A673 (cell line): Measurements from ENCODE around the gene PCTP.

ENCODE experiments used
- EZH2 ChIP-seq: fragments of 200-600 bp; sonication (generic); IDR thresholded peaks from 2 replicates; pipeline ENCODE4 v1.6.1; 2017; ENCODE audit warnings: borderline replicate concordance, low read depth, mild to moderate bottlenecking, mixed read lengths, antibody characterized with exemption, low read length; ENCODE audit not compliant: poor library complexity, severe bottlenecking
- TF ChIP-seq, protein P1 (sequence below): fragments of 300-800, 200-600 bp; sonication (generic); conservative IDR thresholded peaks from 2 replicates; pipeline ENCODE4 v1.5.1; 2017; ENCODE audit warnings: low read depth, mild to moderate bottlenecking, antibody characterized with exemption, low read length, moderate library complexity, mixed read lengths

DNA sequence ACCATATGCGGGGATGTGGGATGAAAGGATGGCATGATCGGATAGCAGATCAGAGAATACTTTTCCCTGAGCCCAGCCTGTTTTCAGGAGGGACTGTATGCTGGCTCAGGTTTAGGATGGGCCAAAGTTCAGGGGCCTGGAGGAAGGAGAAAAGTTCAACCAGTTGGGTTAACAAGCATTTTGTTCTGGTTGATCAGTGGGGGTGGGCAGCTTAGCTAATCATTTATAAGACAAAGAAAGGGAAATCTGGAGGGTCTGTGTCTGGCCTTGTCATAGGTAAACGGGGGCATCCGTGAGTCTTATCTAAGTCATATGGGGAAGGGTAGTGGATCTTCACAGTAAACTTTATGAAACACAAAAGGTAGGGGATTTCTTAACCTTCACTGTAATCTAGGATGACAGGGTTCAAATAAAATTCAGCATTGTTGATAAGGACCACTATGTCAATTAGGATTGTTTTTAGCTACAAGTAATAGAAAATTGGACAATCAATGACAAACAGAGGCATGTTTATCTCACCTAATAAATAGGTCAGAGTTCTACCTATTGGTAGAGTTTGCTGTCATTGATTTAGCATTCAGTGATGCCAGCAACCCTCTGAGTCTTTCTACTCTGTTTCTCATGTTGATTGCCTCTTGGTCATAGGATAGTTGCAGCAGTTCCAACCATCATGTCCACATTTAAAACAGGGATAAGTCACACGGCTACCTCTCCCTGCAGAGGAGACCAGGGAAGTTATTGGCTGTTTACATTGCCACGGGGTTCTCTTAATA lies 11.4 kb downstream of the PCTP start:
- TF ChIP-seq, protein P1, sequence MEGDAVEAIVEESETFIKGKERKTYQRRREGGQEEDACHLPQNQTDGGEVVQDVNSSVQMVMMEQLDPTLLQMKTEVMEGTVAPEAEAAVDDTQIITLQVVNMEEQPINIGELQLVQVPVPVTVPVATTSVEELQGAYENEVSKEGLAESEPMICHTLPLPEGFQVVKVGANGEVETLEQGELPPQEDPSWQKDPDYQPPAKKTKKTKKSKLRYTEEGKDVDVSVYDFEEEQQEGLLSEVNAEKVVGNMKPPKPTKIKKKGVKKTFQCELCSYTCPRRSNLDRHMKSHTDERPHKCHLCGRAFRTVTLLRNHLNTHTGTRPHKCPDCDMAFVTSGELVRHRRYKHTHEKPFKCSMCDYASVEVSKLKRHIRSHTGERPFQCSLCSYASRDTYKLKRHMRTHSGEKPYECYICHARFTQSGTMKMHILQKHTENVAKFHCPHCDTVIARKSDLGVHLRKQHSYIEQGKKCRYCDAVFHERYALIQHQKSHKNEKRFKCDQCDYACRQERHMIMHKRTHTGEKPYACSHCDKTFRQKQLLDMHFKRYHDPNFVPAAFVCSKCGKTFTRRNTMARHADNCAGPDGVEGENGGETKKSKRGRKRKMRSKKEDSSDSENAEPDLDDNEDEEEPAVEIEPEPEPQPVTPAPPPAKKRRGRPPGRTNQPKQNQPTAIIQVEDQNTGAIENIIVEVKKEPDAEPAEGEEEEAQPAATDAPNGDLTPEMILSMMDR, result no peak
- no peak for TF ChIP-seq EZH2
